Measurements from ENCODE around the gene SPPL3. TPM values are rescaled to one million over a fixed set of nuclear protein-coding genes. Genes with fewer than 3 reads are reported as not detected.

Gene SPPL3
- total RNA-seq, 6 experiments from 2014 or later, result 35.3 to 59.1 (median 47.1) TPM

GRCh38 chr12:120928864-120929652 is 24.9 kb upstream of the SPPL3 start:
- H3K27me3 Mint-ChIP-seq (ENCODE audit: insufficient read depth), result peaks cover 5% of the 10 kb centered on the region; the same call in 1 of the 2 replicates
- H3K4me1 Mint-ChIP-seq (ENCODE audit: low read depth), result no peaks in the 10 kb centered on the region; the same call in 1 of the 2 replicates
- DNase-seq, result no peak
- H3K27ac Mint-ChIP-seq, result no peak overlapping the region
- H3K4me3 Mint-ChIP-seq, result no peak overlapping the region
- TF ChIP-seq, protein P1, sequence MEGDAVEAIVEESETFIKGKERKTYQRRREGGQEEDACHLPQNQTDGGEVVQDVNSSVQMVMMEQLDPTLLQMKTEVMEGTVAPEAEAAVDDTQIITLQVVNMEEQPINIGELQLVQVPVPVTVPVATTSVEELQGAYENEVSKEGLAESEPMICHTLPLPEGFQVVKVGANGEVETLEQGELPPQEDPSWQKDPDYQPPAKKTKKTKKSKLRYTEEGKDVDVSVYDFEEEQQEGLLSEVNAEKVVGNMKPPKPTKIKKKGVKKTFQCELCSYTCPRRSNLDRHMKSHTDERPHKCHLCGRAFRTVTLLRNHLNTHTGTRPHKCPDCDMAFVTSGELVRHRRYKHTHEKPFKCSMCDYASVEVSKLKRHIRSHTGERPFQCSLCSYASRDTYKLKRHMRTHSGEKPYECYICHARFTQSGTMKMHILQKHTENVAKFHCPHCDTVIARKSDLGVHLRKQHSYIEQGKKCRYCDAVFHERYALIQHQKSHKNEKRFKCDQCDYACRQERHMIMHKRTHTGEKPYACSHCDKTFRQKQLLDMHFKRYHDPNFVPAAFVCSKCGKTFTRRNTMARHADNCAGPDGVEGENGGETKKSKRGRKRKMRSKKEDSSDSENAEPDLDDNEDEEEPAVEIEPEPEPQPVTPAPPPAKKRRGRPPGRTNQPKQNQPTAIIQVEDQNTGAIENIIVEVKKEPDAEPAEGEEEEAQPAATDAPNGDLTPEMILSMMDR (IDR thresholded peaks at IDR 0.05), result no peak
- H3K36me3 Mint-ChIP-seq (ENCODE audit: low read depth), result no peaks in the 10 kb centered on the region
- H3K9me3 Mint-ChIP-seq, result no peaks in the 10 kb centered on the region

DNA sequence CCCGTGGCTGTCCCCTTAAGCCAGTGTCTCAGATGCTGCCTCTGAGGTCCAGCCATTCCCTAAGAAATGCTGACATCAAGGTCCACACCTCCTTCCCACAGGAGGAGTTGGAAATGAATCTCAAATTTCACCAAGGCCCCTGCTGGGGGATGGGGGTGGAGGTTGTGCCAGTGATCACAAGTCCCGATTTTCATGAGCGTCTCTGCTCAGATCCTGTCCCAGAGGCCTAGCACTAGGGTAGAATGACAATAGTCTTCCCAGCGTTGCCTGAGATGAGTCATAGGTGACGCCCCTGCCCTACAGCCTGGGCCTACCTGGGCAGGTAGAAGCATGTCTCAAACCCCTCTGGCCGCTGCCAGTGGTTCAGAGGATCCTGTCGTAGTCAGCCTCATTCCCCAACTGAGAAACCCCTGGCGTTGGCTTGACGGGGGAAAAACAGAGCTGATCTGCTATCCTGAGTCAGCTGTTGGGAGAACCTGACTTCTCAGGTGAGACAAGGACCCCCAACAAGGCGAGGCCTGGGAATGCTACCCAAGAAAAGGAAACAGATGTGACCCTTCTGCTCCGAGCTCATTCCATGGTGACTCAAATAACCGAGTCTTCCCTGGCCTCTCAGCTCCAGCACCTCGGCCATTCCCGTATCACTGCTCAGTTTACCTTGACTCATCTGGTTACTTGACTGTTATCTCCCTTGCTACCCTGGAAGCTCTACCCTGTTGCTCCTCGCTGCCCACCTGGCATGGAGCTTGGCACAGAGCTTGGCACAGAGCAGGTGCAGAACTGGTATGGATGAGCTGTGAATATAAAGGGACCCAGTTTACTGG is 21.8 kb upstream of the SPPL3 start:
- H3K27ac Mint-ChIP-seq, result no peak overlapping the region
- TF ChIP-seq, protein P1 (IDR thresholded peaks at IDR 0.05), result no peak
- H3K4me3 Mint-ChIP-seq, result no peak overlapping the region
- H3K36me3 Mint-ChIP-seq (ENCODE audit: low read depth), result no peaks in the 10 kb centered on the region
- DNase-seq, result no peak
- H3K4me1 Mint-ChIP-seq (ENCODE audit: low read depth), result no peaks in the 10 kb centered on the region
- H3K27me3 Mint-ChIP-seq (ENCODE audit: insufficient read depth), result peaks cover 7% of the 10 kb centered on the region
- no peaks in the 10 kb centered on the region for H3K9me3 Mint-ChIP-seq

GRCh38 chr12:120922279-120922678 is 18.1 kb upstream of the SPPL3 start:
- Mint-ChIP-seq H3K27ac (no peak overlapping the region), H3K4me1 (ENCODE audit: low read depth) (no peaks in the 10 kb centered on the region), H3K27me3 (ENCODE audit: insufficient read depth) (peaks cover 7% of the 10 kb centered on the region), H3K9me3 (peaks cover 17% of the 10 kb centered on the region), H3K36me3 (ENCODE audit: low read depth) (peaks cover 4% of the 10 kb centered on the region; the same call in 1 of the 2 replicates), H3K4me3 (no peak overlapping the region)
- TF ChIP-seq, protein P1 (IDR thresholded peaks at IDR 0.05), result no peak
- DNase-seq, result no peak

DNA sequence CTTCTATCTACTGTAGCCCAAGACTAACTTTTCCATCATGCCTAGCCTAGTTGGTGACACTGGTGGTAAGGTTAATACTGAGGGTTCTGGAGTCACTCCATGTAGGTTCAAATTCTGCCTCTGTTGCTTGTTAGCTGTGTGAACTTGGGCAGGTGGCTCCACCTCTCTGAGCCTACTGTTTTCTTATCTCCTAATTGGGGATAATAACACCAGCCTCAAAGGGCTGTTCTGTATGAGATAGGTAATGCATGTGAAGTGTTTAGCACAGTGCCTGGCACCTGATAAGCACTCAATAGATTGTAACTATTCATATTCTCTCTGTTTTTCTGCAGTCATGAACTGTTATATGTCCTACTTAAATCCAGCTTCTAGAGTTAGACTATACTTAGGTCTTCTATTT is 17.5 kb upstream of the SPPL3 start:
- peaks cover 21% of the 10 kb centered on the region for H3K9me3 Mint-ChIP-seq
- H3K4me3 Mint-ChIP-seq, result no peak overlapping the region
- H3K27ac Mint-ChIP-seq, result no peak overlapping the region
- DNase-seq, result no peak
- no peaks in the 10 kb centered on the region for H3K4me1 Mint-ChIP-seq (ENCODE audit: low read depth)
- H3K36me3 Mint-ChIP-seq (ENCODE audit: low read depth), result peaks cover 4% of the 10 kb centered on the region; the same call in 1 of the 2 replicates
- TF ChIP-seq, protein P1 (IDR thresholded peaks at IDR 0.05), result no peak
- H3K27me3 Mint-ChIP-seq (ENCODE audit: insufficient read depth), result peaks cover 7% of the 10 kb centered on the region

DNA sequence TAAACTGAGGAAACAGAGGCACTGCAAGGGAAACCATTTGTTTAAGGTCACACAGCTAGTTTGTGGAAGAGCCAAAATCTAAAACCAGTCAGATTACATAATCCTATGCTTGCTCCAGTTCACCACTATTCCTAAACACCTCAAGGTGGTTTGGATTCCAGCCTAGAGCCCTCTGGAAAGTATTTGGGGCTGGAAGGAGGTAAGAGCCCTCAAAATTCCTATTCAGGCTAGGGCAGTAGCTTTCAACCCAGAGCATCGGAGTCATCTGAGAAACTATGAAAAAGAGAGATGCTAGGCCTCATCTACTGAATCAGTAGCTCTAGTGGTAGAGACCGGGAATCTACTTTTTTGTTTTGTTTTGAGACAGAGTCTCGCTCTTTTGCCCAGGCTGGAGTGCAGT is 16.0 kb upstream of the SPPL3 start:
- Mint-ChIP-seq H3K9me3 (peaks cover 24% of the 10 kb centered on the region), H3K27me3 (ENCODE audit: insufficient read depth) (peaks cover 7% of the 10 kb centered on the region), H3K4me1 (ENCODE audit: low read depth) (no peaks in the 10 kb centered on the region), H3K4me3 (no peak overlapping the region), H3K36me3 (ENCODE audit: low read depth) (peaks cover 4% of the 10 kb centered on the region; the same call in 1 of the 2 replicates), H3K27ac (no peak overlapping the region)
- TF ChIP-seq, protein P1 (IDR thresholded peaks at IDR 0.05), result no peak
- no peak for DNase-seq
